Karpas-422 (cell line): Measurements from ENCODE around the gene LMOD2. TPM values are rescaled to one million over a fixed set of nuclear protein-coding genes. Genes with fewer than 3 reads are reported as not detected.

Experiments
- DNase-seq: peaks from one replicate; pipeline ENCODE4 v3.0.0-alpha.2; 2015
- H2AFZ ChIP-seq: fragments of 200-600 bp; sonication (generic); 2 replicates; pipeline ENCODE4 v1.6.1; 2014; ENCODE audit warnings: antibody characterized with exemption, low read length, mixed read lengths
- H3K27ac ChIP-seq: fragments of 200-600 bp; sonication (generic); 2 replicates; pipeline ENCODE4 v1.5.1; 2014; ENCODE audit warnings: mild to moderate bottlenecking, low read length, moderate library complexity
- H3K27me3 ChIP-seq: fragments of 200-600 bp; sonication (generic); 2 replicates; pipeline ENCODE4 v1.6.1; 2014; ENCODE audit warnings: low read length, mixed read lengths
- H3K36me3 ChIP-seq: fragments of 200-600 bp; sonication (generic); 2 replicates; pipeline ENCODE4 v1.6.1; 2014; ENCODE audit warnings: low read length, mixed read lengths; ENCODE audit not compliant: insufficient read depth
- H3K4me1 ChIP-seq: fragments of 200-600 bp; sonication (generic); 2 replicates; pipeline ENCODE4 v1.6.1; 2014; ENCODE audit warnings: mild to moderate bottlenecking, low read length, mixed read lengths
- H3K4me2 ChIP-seq: fragments of 200-600 bp; sonication (generic); 2 replicates; pipeline ENCODE4 v1.6.1; 2014; ENCODE audit warnings: low read length, low read depth, mild to moderate bottlenecking; ENCODE audit not compliant: poor library complexity, severe bottlenecking
- H3K4me3 ChIP-seq: fragments of 200-600 bp; sonication (generic); 2 replicates; pipeline ENCODE4 v1.5.1; 2014; ENCODE audit warnings: mild to moderate bottlenecking, antibody characterized with exemption, low read length, mixed read lengths
- H3K79me2 ChIP-seq: fragments of 200-600 bp; sonication (generic); 2 replicates; pipeline ENCODE4 v1.6.1; 2014; ENCODE audit warnings: mild to moderate bottlenecking, low read length, mixed read lengths
- H3K9ac ChIP-seq: fragments of 200-600 bp; sonication (generic); 2 replicates; pipeline ENCODE4 v1.6.0; 2014; ENCODE audit warnings: low read length
- H3K9me2 ChIP-seq: fragments of 200-600 bp; sonication (generic), shearing (Covaris generic); replicated peaks from 2 replicates; pipeline ENCODE4 v1.6.0; 2014; ENCODE audit warnings: mild to moderate bottlenecking, low read length, moderate library complexity; ENCODE audit not compliant: insufficient read depth
- H3K9me3 ChIP-seq: fragments of 300-700, 200-600 bp; sonication (generic); 2 replicates; pipeline ENCODE4 v1.6.1; 2014; ENCODE audit warnings: low read length, mixed read lengths
- H4K20me1 ChIP-seq: fragments of 200-600 bp; sonication (generic); 2 replicates; pipeline ENCODE4 v1.6.1; 2014; ENCODE audit warnings: mild to moderate bottlenecking, antibody characterized with exemption, low read length, low read depth; ENCODE audit not compliant: insufficient read depth
- total RNA-seq: library from RNA; depleted of rRNA; stranded (reverse); fragments of >200 nt; shearing (Covaris generic); gene quantifications from 2 replicates; pipeline ENCODE4 v1.2.3, GENCODE V29; 2014; ENCODE audit warnings: low replicate concordance

The LMOD2 gene
- total RNA-seq, 1 experiment from 2014 or later, result not detected

GRCh38 chr7:123645516-123645915 is 10.2 kb upstream of the LMOD2 start:
- no peak overlapping the region for H2AFZ ChIP-seq
- no peaks in the 10 kb centered on the region for H4K20me1 ChIP-seq
- H3K9me2 ChIP-seq, result no peaks in the 10 kb centered on the region
- no peak overlapping the region for H3K4me3 ChIP-seq
- H3K79me2 ChIP-seq, result no peaks in the 10 kb centered on the region
- no peaks in the 10 kb centered on the region for H3K36me3 ChIP-seq
- no peaks in the 10 kb centered on the region for H3K9me3 ChIP-seq
- no peaks in the 10 kb centered on the region for H3K4me1 ChIP-seq
- H3K27ac ChIP-seq, result no peak overlapping the region
- no peak for DNase-seq
- no peaks in the 10 kb centered on the region for H3K27me3 ChIP-seq
- no peak overlapping the region for H3K4me2 ChIP-seq
- no peak overlapping the region for H3K9ac ChIP-seq

- no peaks in the 10 kb centered on the region for H3K79me2 ChIP-seq
Observed at GRCh38 chr7:123647106-123647730, 8.4 kb upstream of the LMOD2 start.

GRCh38 chr7:123649964-123650363 is 5.7 kb upstream of the LMOD2 start:
- Histone ChIP-seq H3K27me3 (no peaks in the 10 kb centered on the region), H3K79me2 (no peaks in the 10 kb centered on the region), H2AFZ (no peak overlapping the region), H3K4me3 (no peak overlapping the region), H3K36me3 (no peaks in the 10 kb centered on the region), H3K27ac (no peak overlapping the region), H3K4me1 (no peaks in the 10 kb centered on the region), H3K9me2 (no peaks in the 10 kb centered on the region), H4K20me1 (no peaks in the 10 kb centered on the region), H3K9ac (no peak overlapping the region), H3K9me3 (no peaks in the 10 kb centered on the region), H3K4me2 (no peak overlapping the region)
- no peak for DNase-seq

More at GRCh38 chr7:123647106-123647730, 8.4 kb upstream of the LMOD2 start:
- Histone ChIP-seq H4K20me1 (no peaks in the 10 kb centered on the region), H3K4me2 (no peak overlapping the region), H3K27me3 (no peaks in the 10 kb centered on the region), H3K4me3 (no peak overlapping the region), H2AFZ (no peak overlapping the region), H3K27ac (no peak overlapping the region), H3K9me3 (no peaks in the 10 kb centered on the region), H3K4me1 (no peaks in the 10 kb centered on the region), H3K36me3 (no peaks in the 10 kb centered on the region), H3K9me2 (no peaks in the 10 kb centered on the region), H3K9ac (no peak overlapping the region)
- DNase-seq, result no peak

- no peaks in the 10 kb centered on the region for H3K36me3 ChIP-seq
- H3K9me3 ChIP-seq, result no peaks in the 10 kb centered on the region
- H3K4me1 ChIP-seq, result no peaks in the 10 kb centered on the region
- H3K9me2 ChIP-seq, result no peaks in the 10 kb centered on the region
- H4K20me1 ChIP-seq, result no peaks in the 10 kb centered on the region
- H3K4me3 ChIP-seq, result no peak overlapping the region
- no peaks in the 10 kb centered on the region for H3K27me3 ChIP-seq
- no peak for DNase-seq
- H3K27ac ChIP-seq, result no peak overlapping the region
- no peaks in the 10 kb centered on the region for H3K79me2 ChIP-seq
- H3K4me2 ChIP-seq, result no peak overlapping the region
- no peak overlapping the region for H3K9ac ChIP-seq
- H2AFZ ChIP-seq, result no peak overlapping the region
Observed at GRCh38 chr7:123650595-123650994, 5.1 kb upstream of the LMOD2 start.

GRCh38 chr7:123652406-123652805 is 3.3 kb upstream of the LMOD2 start:
- Histone ChIP-seq H2AFZ (no peak overlapping the region), H3K9me3 (no peaks in the 10 kb centered on the region), H3K9ac (no peak overlapping the region), H3K36me3 (no peaks in the 10 kb centered on the region), H3K4me2 (no peak overlapping the region), H3K4me1 (no peaks in the 10 kb centered on the region), H3K27me3 (no peaks in the 10 kb centered on the region), H3K27ac (no peak overlapping the region), H4K20me1 (no peaks in the 10 kb centered on the region), H3K9me2 (no peaks in the 10 kb centered on the region), H3K4me3 (no peak overlapping the region), H3K79me2 (no peaks in the 10 kb centered on the region)
- no peak for DNase-seq

- H3K4me1 ChIP-seq, result no peaks in the 10 kb centered on the region
- H3K4me2 ChIP-seq, result no peak overlapping the region
- H3K9me2 ChIP-seq, result no peaks in the 10 kb centered on the region
- DNase-seq, result no peak
- no peaks in the 10 kb centered on the region for H4K20me1 ChIP-seq
- no peak overlapping the region for H2AFZ ChIP-seq
- no peaks in the 10 kb centered on the region for H3K36me3 ChIP-seq
- H3K9me3 ChIP-seq, result no peaks in the 10 kb centered on the region
- H3K4me3 ChIP-seq, result no peak overlapping the region
- no peak overlapping the region for H3K9ac ChIP-seq
- no peak overlapping the region for H3K27ac ChIP-seq
- no peaks in the 10 kb centered on the region for H3K27me3 ChIP-seq
- no peaks in the 10 kb centered on the region for H3K79me2 ChIP-seq
Observed at GRCh38 chr7:123653162-123653561, 2.5 kb upstream of the LMOD2 start.

- DNase-seq, result no peak
- H3K36me3 ChIP-seq, result no peaks in the 10 kb centered on the region
- H3K4me3 ChIP-seq, result no peak overlapping the region
- H3K9me3 ChIP-seq, result no peaks in the 10 kb centered on the region
- H3K9ac ChIP-seq, result no peak overlapping the region
- H2AFZ ChIP-seq, result no peak overlapping the region
- no peak overlapping the region for H3K4me2 ChIP-seq
- H3K27me3 ChIP-seq, result no peaks in the 10 kb centered on the region
- no peaks in the 10 kb centered on the region for H3K9me2 ChIP-seq
- no peaks in the 10 kb centered on the region for H3K4me1 ChIP-seq
- H3K79me2 ChIP-seq, result no peaks in the 10 kb centered on the region
- no peaks in the 10 kb centered on the region for H4K20me1 ChIP-seq
- no peak overlapping the region for H3K27ac ChIP-seq
Observed at GRCh38 chr7:123656544-123657303, 1.1 kb downstream of the LMOD2 start.

- no peaks in the 10 kb centered on the region for H3K36me3 ChIP-seq
- H3K9ac ChIP-seq, result no peak overlapping the region
- H3K27me3 ChIP-seq, result no peaks in the 10 kb centered on the region
- no peaks in the 10 kb centered on the region for H3K4me1 ChIP-seq
- no peak for DNase-seq
- H3K79me2 ChIP-seq, result no peaks in the 10 kb centered on the region
- no peaks in the 10 kb centered on the region for H4K20me1 ChIP-seq
- no peak overlapping the region for H2AFZ ChIP-seq
- no peak overlapping the region for H3K27ac ChIP-seq
- no peaks in the 10 kb centered on the region for H3K9me3 ChIP-seq
- H3K4me2 ChIP-seq, result no peak overlapping the region
- no peak overlapping the region for H3K4me3 ChIP-seq
- no peaks in the 10 kb centered on the region for H3K9me2 ChIP-seq
Observed at GRCh38 chr7:123657304-123657685, 1.6 kb downstream of the LMOD2 start.
